ENCODE results near the gene THAP4. TPM values are rescaled to one million over a fixed set of nuclear protein-coding genes. Genes with fewer than 3 reads are reported as not detected.

The THAP4 gene
- total RNA-seq, 1 donor from 2014 or later = 54.8 TPM

DNA sequence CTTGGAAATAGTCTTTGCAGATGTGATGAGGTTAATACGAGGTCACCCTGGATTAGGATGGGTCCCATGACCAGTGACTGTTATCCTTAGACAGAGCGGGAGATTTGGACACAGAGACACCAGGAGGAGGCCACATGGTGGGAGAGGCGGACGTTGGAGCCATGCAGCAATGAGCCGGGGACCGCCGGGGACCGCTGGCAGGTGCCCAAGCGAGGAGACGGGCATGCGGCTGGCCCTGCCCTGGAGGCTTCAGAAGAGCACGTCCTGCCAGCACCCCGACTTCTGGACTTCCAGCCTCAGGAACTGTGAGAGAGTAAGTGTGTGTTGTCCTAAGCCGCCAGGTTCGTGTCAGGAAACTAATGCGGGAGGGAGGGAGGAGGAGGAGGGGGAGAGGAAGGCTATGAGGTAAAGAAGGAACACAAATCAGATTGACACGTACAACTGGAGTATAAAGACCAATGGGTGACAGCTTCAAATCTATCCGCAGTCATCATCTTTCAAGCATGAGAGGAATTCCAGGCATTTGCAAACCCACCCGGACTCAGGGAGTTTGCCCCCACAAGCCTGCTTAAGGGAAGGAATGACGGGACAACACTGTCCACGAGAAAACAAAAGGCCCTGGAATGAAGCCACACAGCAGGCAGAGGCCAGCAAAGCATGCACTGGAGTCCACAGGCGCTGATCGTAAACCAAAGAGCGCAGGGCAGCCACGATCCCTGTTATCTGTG is 90.0 kb downstream of the THAP4 start:
- TF ChIP-seq, protein P1, sequence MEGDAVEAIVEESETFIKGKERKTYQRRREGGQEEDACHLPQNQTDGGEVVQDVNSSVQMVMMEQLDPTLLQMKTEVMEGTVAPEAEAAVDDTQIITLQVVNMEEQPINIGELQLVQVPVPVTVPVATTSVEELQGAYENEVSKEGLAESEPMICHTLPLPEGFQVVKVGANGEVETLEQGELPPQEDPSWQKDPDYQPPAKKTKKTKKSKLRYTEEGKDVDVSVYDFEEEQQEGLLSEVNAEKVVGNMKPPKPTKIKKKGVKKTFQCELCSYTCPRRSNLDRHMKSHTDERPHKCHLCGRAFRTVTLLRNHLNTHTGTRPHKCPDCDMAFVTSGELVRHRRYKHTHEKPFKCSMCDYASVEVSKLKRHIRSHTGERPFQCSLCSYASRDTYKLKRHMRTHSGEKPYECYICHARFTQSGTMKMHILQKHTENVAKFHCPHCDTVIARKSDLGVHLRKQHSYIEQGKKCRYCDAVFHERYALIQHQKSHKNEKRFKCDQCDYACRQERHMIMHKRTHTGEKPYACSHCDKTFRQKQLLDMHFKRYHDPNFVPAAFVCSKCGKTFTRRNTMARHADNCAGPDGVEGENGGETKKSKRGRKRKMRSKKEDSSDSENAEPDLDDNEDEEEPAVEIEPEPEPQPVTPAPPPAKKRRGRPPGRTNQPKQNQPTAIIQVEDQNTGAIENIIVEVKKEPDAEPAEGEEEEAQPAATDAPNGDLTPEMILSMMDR (IDR thresholded peaks at IDR 0.05; ENCODE audit: insufficient read depth, low read length, severe bottlenecking) = no peak
- FAIRE-seq = no peak
- no peak overlapping the region for H3K4me3 ChIP-seq (ENCODE audit: low read depth, low read length)
- DNase-seq (ENCODE audit: low read depth) = peak; percentile 52
- no peaks in the 10 kb centered on the region for H3K36me3 ChIP-seq (ENCODE audit: control insufficient read depth, insufficient read depth, low read length)
- H3K27me3 ChIP-seq (ENCODE audit: control insufficient read depth, insufficient read depth, low read length) = peaks cover 2% of the 10 kb centered on the region

- Histone ChIP-seq H3K27me3 (ENCODE audit: control insufficient read depth, insufficient read depth, low read length) (peaks cover 4% of the 10 kb centered on the region), H3K4me3 (ENCODE audit: low read depth, low read length) (no peak overlapping the region), H3K36me3 (ENCODE audit: control insufficient read depth, insufficient read depth, low read length) (no peaks in the 10 kb centered on the region)
- DNase-seq (ENCODE audit: low read depth) = no peak
- peak; percentile 99 for FAIRE-seq
- TF ChIP-seq, protein P1 (IDR thresholded peaks at IDR 0.05; ENCODE audit: insufficient read depth, low read length, severe bottlenecking) = no peak
Observed at GRCh38 chr2:241545523-241546473, 91.2 kb downstream of the THAP4 start.

DNA sequence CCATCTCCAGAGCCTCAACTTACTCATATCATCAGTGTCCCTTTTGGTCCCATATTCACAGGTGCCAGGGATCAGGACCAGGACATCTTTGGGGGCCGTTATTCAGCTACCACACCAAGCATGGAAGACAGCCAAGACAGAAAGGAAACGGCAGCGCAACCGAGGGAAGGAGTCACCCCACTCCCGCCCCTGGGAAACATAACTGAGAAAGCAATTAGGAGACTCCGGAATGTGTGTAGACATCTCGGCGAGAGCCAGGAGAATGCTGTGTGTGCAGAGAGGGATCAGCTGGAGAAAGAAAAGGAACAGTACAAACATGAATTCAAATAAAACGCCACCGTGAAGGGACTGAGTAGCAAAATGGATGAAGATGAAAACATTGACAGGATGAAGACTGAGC is 91.9 kb downstream of the THAP4 start:
- H3K4me3 ChIP-seq (ENCODE audit: low read depth, low read length) = no peak overlapping the region
- H3K36me3 ChIP-seq (ENCODE audit: control insufficient read depth, insufficient read depth, low read length) = no peaks in the 10 kb centered on the region
- DNase-seq (ENCODE audit: low read depth) = no peak
- FAIRE-seq = no peak
- TF ChIP-seq, protein P1 (IDR thresholded peaks at IDR 0.05; ENCODE audit: insufficient read depth, low read length, severe bottlenecking) = no peak
- peaks cover 4% of the 10 kb centered on the region for H3K27me3 ChIP-seq (ENCODE audit: control insufficient read depth, insufficient read depth, low read length)

- TF ChIP-seq, protein P1 (IDR thresholded peaks at IDR 0.05; ENCODE audit: insufficient read depth, low read length, severe bottlenecking) = no peak
- Histone ChIP-seq H3K27me3 (ENCODE audit: control insufficient read depth, insufficient read depth, low read length) (peaks cover 4% of the 10 kb centered on the region), H3K4me3 (ENCODE audit: low read depth, low read length) (no peak overlapping the region), H3K36me3 (ENCODE audit: control insufficient read depth, insufficient read depth, low read length) (no peaks in the 10 kb centered on the region)
- FAIRE-seq (no peak), DNase-seq (ENCODE audit: low read depth) (no peak)
Observed at GRCh38 chr2:241542278-241542605, 94.7 kb downstream of the THAP4 start.

- peaks cover 4% of the 10 kb centered on the region for H3K27me3 ChIP-seq (ENCODE audit: control insufficient read depth, insufficient read depth, low read length)
- H3K36me3 ChIP-seq (ENCODE audit: control insufficient read depth, insufficient read depth, low read length) = no peaks in the 10 kb centered on the region
- H3K4me3 ChIP-seq (ENCODE audit: low read depth, low read length) = no peak overlapping the region
- no peak for FAIRE-seq
- TF ChIP-seq, protein P1 (IDR thresholded peaks at IDR 0.05; ENCODE audit: insufficient read depth, low read length, severe bottlenecking) = no peak
- DNase-seq (ENCODE audit: low read depth) = no peak
Observed at GRCh38 chr2:241541564-241542277, 95.2 kb downstream of the THAP4 start.
